ENCODE measurements around the gene CELF5.

DNA sequence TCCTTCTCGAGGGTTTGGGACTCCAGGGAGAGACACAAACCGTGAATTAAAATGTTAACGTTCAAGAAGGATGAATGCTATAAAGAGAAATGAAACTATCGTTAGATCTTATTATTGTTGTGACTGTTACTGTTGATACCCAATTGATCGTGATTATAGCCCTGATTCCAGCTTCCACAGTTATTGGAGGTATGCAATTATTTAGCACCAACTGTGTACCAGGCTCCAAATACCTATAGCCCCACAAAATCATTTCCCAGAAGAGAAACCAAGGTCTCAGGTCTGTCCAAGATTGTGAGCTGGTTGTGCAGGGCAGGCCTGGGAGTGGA lies 111.9 kb downstream of the CELF5 start:
- TF ChIP-seq CTCF (IDR thresholded peaks at IDR 0.05 in 2 of 3, conservative IDR thresholded peaks at IDR 0.05 in 1 of 3; ENCODE audit: borderline replicate concordance in 1 of 3, insufficient read depth in 1 of 3, low read depth in 2 of 3, low read length in 2 of 3) (no peak), POLR2AphosphoS5 (IDR thresholded peaks at IDR 0.05; ENCODE audit: low read depth, low read length) (no peak), EZH2 (IDR thresholded peaks at IDR 0.05) (no peak), JUND (IDR thresholded peaks at IDR 0.05) (no peak), POLR2A (IDR thresholded peaks at IDR 0.05; ENCODE audit: borderline replicate concordance, extremely low read depth, insufficient read depth, insufficient read length) (no peak), YY1 (IDR thresholded peaks at IDR 0.05; ENCODE audit: extremely low read depth, insufficient replicate concordance, low read depth, low read length) (no peak), EZH2phosphoT487 (IDR thresholded peaks at IDR 0.05; ENCODE audit: borderline replicate concordance) (no peak), EGR1 (IDR thresholded peaks at IDR 0.05; ENCODE audit: low read depth) (no peak), SP1 (IDR thresholded peaks at IDR 0.05; ENCODE audit: low read depth) (no peak), FOSL1 (IDR thresholded peaks at IDR 0.05; ENCODE audit: low read depth) (no peak)
- TF ChIP-seq, protein P1, sequence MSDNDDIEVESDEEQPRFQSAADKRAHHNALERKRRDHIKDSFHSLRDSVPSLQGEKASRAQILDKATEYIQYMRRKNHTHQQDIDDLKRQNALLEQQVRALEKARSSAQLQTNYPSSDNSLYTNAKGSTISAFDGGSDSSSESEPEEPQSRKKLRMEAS (IDR thresholded peaks at IDR 0.05) = no peak

Measured in HCT116 (cell line).